K562 (cell line): ENCODE measurements around the gene ATP5MG. TPM values are rescaled to one million over a fixed set of nuclear protein-coding genes. Genes with fewer than 3 reads are reported as not detected.

ENCODE experiments used
- CBFA2T3 ChIP-seq: fragments of 450-650 bp; IDR thresholded peaks from 2 replicates; pipeline ENCODE4 v1.6.1; 2017
- CBX5 ChIP-seq: IDR thresholded peaks from 2 replicates; pipeline ENCODE4 v1.6.1; 2014; ENCODE audit warnings: low read depth, borderline replicate concordance
- DIDO1 ChIP-seq: fragments of 450-650 bp; IDR thresholded peaks from 2 replicates; pipeline ENCODE4 v1.6.1; 2016; ENCODE audit warnings: low read depth, missing biosample characterization, missing genetic modification characterization
- ESRRB ChIP-seq: fragments of 250-450 bp; sonication (Bioruptor Pico); IDR thresholded peaks from 2 replicates; pipeline ENCODE4 v1.5.0; 2020; ENCODE audit warnings: mild to moderate bottlenecking, moderate library complexity, borderline replicate concordance
- IRF2 ChIP-seq: sonication (generic); formaldehyde crosslinking; IDR thresholded peaks from 2 replicates; pipeline ENCODE4 v1.8.1; 2022; ENCODE audit warnings: mild to moderate bottlenecking, missing genetic modification reagents
- KDM4B ChIP-seq, 2 experiments: fragments of 450-650 bp in 1 of 2; sonication (generic) in 1 of 2; IDR thresholded peaks; 2 replicates each; pipeline ENCODE4 v1.6.1; 2016 to 2017; ENCODE audit warnings: borderline replicate concordance in 2 of 2, antibody characterized with exemption in 1 of 2, low read depth in 1 of 2, mild to moderate bottlenecking in 1 of 2
- SMAD4 ChIP-seq: fragments of 250-450 bp; sonication (Bioruptor Pico); conservative IDR thresholded peaks from 2 replicates; pipeline ENCODE4 v1.8.0; 2021; ENCODE audit warnings: inconsistent platforms, mild to moderate bottlenecking, moderate library complexity
- ZFP30 ChIP-seq: fragments of 250-450 bp; sonication (Bioruptor Pico); IDR thresholded peaks from 2 replicates; pipeline ENCODE4 v1.8.0; 2022; ENCODE audit warnings: moderate library complexity, mild to moderate bottlenecking, inconsistent platforms, borderline replicate concordance
- polyA plus RNA-seq, 8 experiments: library from polyadenylated mRNA; depleted of rRNA in 4 of 8; stranded (reverse) in 5 of 8; unstranded in 3 of 8; fragments of >200 nt; fragmentation: Nextera tagmentation in 2 of 8; fragmentation: Illumina TruSeq in 1 of 8; extraction: Ambion mirVana in 2 of 8; extraction: Trizol in 1 of 8; gene quantifications; 2 replicates each; pipeline versions ENCODE4 v1.2.1 to v1.2.3, GENCODE V29; 2011 to 2014; ENCODE audit warnings: inconsistent platforms in 1 of 8, missing spikeins in 1 of 8
- total RNA-seq, 7 experiments: library from RNA; depleted of rRNA in 6 of 7; stranded (reverse); fragments of >200 nt in 6 of 7; fragmentation: Illumina TruSeq in 2 of 7; extraction: Trizol in 2 of 7; gene quantifications; 2 replicates each; pipeline versions ENCODE4 v1.2.1 to v1.2.3, GENCODE V29; 2011 to 2021; ENCODE audit warnings: low replicate concordance in 1 of 7
- TF ChIP-seq, protein P1 (sequence below): fragments of 450-650 bp; IDR thresholded peaks from 2 replicates; pipeline ENCODE4 v1.6.1; 2016; ENCODE audit warnings: mild to moderate bottlenecking, moderate library complexity
- TF ChIP-seq, protein P2 (sequence below): fragments of 200-800 bp; sonication (Bioruptor generic); IDR thresholded peaks from 2 replicates; pipeline ENCODE4 v1.6.1; 2017; ENCODE audit warnings: missing genetic modification characterization, missing compliant biosample characterization
- TF ChIP-seq, protein P3 (sequence below): fragments of 250-450 bp; sonication (Bioruptor Pico); IDR thresholded peaks from 2 replicates; pipeline ENCODE4 v1.9.0; 2021; ENCODE audit warnings: mild to moderate bottlenecking, inconsistent platforms

Gene ATP5MG
- total and polyA plus RNA-seq, 9 of the 15 experiments (the other 6 are each of a cell fraction or from before 2014, with no cell fraction given) = 301 to 2,138 (median 434) TPM

DNA sequence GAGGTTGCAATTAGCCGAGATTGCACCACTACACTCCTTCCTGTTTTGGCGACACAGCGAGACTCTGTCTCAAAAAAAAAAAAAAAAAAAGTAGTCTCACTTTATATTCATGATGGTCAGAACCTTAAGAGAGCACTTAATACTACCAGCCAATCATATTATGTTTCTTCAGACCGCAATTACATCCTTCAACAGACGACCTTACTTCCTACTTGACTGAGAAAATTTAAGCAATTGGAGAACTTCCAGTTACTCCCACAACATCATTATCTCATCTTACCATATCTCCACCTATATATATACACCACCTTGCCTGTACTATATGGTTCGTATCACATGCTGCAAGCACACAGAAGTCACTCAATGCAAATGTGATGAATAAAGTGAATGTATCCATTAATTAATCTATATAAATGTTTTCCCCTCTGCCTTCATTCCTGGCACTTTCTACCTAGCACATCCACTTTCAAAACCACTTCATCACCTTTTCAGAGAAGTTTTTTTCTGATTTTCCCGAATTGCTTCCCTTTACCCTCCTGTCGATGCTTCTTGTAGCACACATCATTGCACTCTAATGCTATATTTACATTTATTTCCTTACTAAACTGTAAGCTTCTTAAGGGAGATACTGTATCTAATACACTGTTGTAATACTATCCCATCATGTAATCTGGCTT, 13.8 kb downstream of the ATP5MG start (continued):
- TF ChIP-seq, protein P1, sequence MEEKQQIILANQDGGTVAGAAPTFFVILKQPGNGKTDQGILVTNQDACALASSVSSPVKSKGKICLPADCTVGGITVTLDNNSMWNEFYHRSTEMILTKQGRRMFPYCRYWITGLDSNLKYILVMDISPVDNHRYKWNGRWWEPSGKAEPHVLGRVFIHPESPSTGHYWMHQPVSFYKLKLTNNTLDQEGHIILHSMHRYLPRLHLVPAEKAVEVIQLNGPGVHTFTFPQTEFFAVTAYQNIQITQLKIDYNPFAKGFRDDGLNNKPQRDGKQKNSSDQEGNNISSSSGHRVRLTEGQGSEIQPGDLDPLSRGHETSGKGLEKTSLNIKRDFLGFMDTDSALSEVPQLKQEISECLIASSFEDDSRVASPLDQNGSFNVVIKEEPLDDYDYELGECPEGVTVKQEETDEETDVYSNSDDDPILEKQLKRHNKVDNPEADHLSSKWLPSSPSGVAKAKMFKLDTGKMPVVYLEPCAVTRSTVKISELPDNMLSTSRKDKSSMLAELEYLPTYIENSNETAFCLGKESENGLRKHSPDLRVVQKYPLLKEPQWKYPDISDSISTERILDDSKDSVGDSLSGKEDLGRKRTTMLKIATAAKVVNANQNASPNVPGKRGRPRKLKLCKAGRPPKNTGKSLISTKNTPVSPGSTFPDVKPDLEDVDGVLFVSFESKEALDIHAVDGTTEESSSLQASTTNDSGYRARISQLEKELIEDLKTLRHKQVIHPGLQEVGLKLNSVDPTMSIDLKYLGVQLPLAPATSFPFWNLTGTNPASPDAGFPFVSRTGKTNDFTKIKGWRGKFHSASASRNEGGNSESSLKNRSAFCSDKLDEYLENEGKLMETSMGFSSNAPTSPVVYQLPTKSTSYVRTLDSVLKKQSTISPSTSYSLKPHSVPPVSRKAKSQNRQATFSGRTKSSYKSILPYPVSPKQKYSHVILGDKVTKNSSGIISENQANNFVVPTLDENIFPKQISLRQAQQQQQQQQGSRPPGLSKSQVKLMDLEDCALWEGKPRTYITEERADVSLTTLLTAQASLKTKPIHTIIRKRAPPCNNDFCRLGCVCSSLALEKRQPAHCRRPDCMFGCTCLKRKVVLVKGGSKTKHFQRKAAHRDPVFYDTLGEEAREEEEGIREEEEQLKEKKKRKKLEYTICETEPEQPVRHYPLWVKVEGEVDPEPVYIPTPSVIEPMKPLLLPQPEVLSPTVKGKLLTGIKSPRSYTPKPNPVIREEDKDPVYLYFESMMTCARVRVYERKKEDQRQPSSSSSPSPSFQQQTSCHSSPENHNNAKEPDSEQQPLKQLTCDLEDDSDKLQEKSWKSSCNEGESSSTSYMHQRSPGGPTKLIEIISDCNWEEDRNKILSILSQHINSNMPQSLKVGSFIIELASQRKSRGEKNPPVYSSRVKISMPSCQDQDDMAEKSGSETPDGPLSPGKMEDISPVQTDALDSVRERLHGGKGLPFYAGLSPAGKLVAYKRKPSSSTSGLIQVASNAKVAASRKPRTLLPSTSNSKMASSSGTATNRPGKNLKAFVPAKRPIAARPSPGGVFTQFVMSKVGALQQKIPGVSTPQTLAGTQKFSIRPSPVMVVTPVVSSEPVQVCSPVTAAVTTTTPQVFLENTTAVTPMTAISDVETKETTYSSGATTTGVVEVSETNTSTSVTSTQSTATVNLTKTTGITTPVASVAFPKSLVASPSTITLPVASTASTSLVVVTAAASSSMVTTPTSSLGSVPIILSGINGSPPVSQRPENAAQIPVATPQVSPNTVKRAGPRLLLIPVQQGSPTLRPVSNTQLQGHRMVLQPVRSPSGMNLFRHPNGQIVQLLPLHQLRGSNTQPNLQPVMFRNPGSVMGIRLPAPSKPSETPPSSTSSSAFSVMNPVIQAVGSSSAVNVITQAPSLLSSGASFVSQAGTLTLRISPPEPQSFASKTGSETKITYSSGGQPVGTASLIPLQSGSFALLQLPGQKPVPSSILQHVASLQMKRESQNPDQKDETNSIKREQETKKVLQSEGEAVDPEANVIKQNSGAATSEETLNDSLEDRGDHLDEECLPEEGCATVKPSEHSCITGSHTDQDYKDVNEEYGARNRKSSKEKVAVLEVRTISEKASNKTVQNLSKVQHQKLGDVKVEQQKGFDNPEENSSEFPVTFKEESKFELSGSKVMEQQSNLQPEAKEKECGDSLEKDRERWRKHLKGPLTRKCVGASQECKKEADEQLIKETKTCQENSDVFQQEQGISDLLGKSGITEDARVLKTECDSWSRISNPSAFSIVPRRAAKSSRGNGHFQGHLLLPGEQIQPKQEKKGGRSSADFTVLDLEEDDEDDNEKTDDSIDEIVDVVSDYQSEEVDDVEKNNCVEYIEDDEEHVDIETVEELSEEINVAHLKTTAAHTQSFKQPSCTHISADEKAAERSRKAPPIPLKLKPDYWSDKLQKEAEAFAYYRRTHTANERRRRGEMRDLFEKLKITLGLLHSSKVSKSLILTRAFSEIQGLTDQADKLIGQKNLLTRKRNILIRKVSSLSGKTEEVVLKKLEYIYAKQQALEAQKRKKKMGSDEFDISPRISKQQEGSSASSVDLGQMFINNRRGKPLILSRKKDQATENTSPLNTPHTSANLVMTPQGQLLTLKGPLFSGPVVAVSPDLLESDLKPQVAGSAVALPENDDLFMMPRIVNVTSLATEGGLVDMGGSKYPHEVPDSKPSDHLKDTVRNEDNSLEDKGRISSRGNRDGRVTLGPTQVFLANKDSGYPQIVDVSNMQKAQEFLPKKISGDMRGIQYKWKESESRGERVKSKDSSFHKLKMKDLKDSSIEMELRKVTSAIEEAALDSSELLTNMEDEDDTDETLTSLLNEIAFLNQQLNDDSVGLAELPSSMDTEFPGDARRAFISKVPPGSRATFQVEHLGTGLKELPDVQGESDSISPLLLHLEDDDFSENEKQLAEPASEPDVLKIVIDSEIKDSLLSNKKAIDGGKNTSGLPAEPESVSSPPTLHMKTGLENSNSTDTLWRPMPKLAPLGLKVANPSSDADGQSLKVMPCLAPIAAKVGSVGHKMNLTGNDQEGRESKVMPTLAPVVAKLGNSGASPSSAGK = no peak
- TF ChIP-seq, protein P2, sequence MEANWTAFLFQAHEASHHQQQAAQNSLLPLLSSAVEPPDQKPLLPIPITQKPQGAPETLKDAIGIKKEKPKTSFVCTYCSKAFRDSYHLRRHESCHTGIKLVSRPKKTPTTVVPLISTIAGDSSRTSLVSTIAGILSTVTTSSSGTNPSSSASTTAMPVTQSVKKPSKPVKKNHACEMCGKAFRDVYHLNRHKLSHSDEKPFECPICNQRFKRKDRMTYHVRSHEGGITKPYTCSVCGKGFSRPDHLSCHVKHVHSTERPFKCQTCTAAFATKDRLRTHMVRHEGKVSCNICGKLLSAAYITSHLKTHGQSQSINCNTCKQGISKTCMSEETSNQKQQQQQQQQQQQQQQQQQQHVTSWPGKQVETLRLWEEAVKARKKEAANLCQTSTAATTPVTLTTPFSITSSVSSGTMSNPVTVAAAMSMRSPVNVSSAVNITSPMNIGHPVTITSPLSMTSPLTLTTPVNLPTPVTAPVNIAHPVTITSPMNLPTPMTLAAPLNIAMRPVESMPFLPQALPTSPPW (CRISPR knock-in tag) = peak; percentile 3; the same call in 1 of the 2 replicates
- TF ChIP-seq ESRRB (CRISPR knock-in tag) = no peak
- no peak; the same call in 1 of the 2 replicates for TF ChIP-seq CBFA2T3
- TF ChIP-seq SMAD4 = peak; percentile 26
- TF ChIP-seq, protein P3, sequence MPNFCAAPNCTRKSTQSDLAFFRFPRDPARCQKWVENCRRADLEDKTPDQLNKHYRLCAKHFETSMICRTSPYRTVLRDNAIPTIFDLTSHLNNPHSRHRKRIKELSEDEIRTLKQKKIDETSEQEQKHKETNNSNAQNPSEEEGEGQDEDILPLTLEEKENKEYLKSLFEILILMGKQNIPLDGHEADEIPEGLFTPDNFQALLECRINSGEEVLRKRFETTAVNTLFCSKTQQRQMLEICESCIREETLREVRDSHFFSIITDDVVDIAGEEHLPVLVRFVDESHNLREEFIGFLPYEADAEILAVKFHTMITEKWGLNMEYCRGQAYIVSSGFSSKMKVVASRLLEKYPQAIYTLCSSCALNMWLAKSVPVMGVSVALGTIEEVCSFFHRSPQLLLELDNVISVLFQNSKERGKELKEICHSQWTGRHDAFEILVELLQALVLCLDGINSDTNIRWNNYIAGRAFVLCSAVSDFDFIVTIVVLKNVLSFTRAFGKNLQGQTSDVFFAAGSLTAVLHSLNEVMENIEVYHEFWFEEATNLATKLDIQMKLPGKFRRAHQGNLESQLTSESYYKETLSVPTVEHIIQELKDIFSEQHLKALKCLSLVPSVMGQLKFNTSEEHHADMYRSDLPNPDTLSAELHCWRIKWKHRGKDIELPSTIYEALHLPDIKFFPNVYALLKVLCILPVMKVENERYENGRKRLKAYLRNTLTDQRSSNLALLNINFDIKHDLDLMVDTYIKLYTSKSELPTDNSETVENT (CRISPR knock-in tag) = no peak
- no peak for TF ChIP-seq DIDO1 (tag)
- no peak for TF ChIP-seq CBX5
- no peak for TF ChIP-seq KDM4B (IDR thresholded peaks at IDR 0.05; ENCODE audit: borderline replicate concordance in 2 of 2, low read depth in 1 of 2)
- no peak for TF ChIP-seq IRF2 (CRISPR knock-in tag)
- TF ChIP-seq ZFP30 (CRISPR knock-in tag) = 0 out of 2 replicates have a peak, but pooled peaks have one; percentile 33
